ENCODE measurements around the gene SLC25A3. TPM values are rescaled to one million over a fixed set of nuclear protein-coding genes. Genes with fewer than 3 reads are reported as not detected.
A peak's percentile ranks its signal among the peaks of the same experiment; 100 is the strongest.

The SLC25A3 gene
- total and polyA plus RNA-seq, 2 of the 13 experiments (the other 11 are each of a cell fraction or from before 2014, with no cell fraction given), result 292 to 829 TPM

GRCh38 chr12:98594050-98594835 is 757 bp downstream of the SLC25A3 start (continued):
- peak; percentile 71 for TF ChIP-seq ZNF687 (CRISPR knock-in tag; IDR thresholded peaks at IDR 0.05)
- 0 out of 2 replicates have a peak, but pooled peaks have one; percentile 25 for TF ChIP-seq ZNF572 (CRISPR knock-in tag; IDR thresholded peaks at IDR 0.05)
- TF ChIP-seq ZNF772 (CRISPR knock-in tag; IDR thresholded peaks at IDR 0.05), result peak; percentile 76; the same call in 1 of the 2 replicates
- TF ChIP-seq RBM22 (optimal IDR thresholded peaks at IDR 0.05; ENCODE audit: low read length), result peak; percentile 74
- TF ChIP-seq SIN3A (IDR thresholded peaks at IDR 0.05; ENCODE audit: borderline replicate concordance, low read depth, low read length), result peak; percentile 4; the same call in 1 of the 2 replicates
- TF ChIP-seq RXRA (CRISPR knock-in tag; IDR thresholded peaks at IDR 0.05), result no peak
- TF ChIP-seq, protein P1, sequence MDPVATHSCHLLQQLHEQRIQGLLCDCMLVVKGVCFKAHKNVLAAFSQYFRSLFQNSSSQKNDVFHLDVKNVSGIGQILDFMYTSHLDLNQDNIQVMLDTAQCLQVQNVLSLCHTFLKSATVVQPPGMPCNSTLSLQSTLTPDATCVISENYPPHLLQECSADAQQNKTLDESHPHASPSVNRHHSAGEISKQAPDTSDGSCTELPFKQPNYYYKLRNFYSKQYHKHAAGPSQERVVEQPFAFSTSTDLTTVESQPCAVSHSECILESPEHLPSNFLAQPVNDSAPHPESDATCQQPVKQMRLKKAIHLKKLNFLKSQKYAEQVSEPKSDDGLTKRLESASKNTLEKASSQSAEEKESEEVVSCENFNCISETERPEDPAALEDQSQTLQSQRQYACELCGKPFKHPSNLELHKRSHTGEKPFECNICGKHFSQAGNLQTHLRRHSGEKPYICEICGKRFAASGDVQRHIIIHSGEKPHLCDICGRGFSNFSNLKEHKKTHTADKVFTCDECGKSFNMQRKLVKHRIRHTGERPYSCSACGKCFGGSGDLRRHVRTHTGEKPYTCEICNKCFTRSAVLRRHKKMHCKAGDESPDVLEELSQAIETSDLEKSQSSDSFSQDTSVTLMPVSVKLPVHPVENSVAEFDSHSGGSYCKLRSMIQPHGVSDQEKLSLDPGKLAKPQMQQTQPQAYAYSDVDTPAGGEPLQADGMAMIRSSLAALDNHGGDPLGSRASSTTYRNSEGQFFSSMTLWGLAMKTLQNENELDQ (CRISPR knock-in tag; IDR thresholded peaks at IDR 0.05; ENCODE audit: borderline replicate concordance), result no peak
- TF ChIP-seq ZNF253 (CRISPR knock-in tag; IDR thresholded peaks at IDR 0.05; ENCODE audit: borderline replicate concordance), result peak; percentile 17; the same call in 1 of the 2 replicates
- TF ChIP-seq SIX4 (CRISPR knock-in tag; IDR thresholded peaks at IDR 0.05), result no peak
- 0 out of 2 replicates have a peak, but pooled peaks have one; percentile 35 for TF ChIP-seq MTF2 (CRISPR knock-in tag; IDR thresholded peaks at IDR 0.05; ENCODE audit: borderline replicate concordance)
- no peak; the same call in 1 of the 2 replicates for TF ChIP-seq KMT2A (CRISPR knock-in tag; IDR thresholded peaks at IDR 0.05)
- TF ChIP-seq HES4 (CRISPR knock-in tag; IDR thresholded peaks at IDR 0.05; ENCODE audit: borderline replicate concordance), result 0 out of 2 replicates have a peak, but pooled peaks have one; percentile 35
- no peak for TF ChIP-seq ISL2 (CRISPR knock-in tag; IDR thresholded peaks at IDR 0.05)
- no peak for TF ChIP-seq SCMH1 (CRISPR knock-in tag; IDR thresholded peaks at IDR 0.05; ENCODE audit: borderline replicate concordance)
- no peak for TF ChIP-seq IRF2 (CRISPR knock-in tag; IDR thresholded peaks at IDR 0.05)
- peak; percentile 37; the same call in 1 of the 2 replicates for TF ChIP-seq NRL (CRISPR knock-in tag; IDR thresholded peaks at IDR 0.05; ENCODE audit: borderline replicate concordance)
- TF ChIP-seq ZNF878 (CRISPR knock-in tag; IDR thresholded peaks at IDR 0.05), result no peak
- TF ChIP-seq ZNF788 (CRISPR knock-in tag; IDR thresholded peaks at IDR 0.05; ENCODE audit: borderline replicate concordance), result peak; percentile 18; the same call in 1 of the 2 replicates
- no peak for TF ChIP-seq RARA (CRISPR knock-in tag; IDR thresholded peaks at IDR 0.05)

All from HepG2 (cell line).